Activated T-cell treated with anti-CD3 and anti-CD28 coated beads, Interleukin-2, amount 50 U/mL, for 4 hours (primary cell): ENCODE data around the gene AMMECR1L. TPM values are rescaled to one million over a fixed set of nuclear protein-coding genes. Genes with fewer than 3 reads are reported as not detected.
"Not testable (repeated sequence)": the region's sequence is repeated elsewhere in the genome, so short reads cannot be mapped to it uniquely, and the experiment has no call there.

Experiments
- ATAC-seq, 2 donors: fragments of 200-7000 bp; cut with Tn5 transposase; one replicate each; pipeline ENCODE4 v1.10.0; 2021
- DNase-seq: peaks from one replicate; pipeline ENCODE4 v3.0.0-alpha.2; 2020
- H3K27me3 Mint-ChIP-seq: one replicate; pipeline ENCODE4 v1.8.0; 2021; ENCODE audit warnings: low read depth, mixed read lengths
- H3K36me3 Mint-ChIP-seq: one replicate; pipeline ENCODE4 v1.8.0; 2022; ENCODE audit warnings: mixed read lengths; ENCODE audit not compliant: insufficient read depth
- H3K4me1 Mint-ChIP-seq: one replicate; pipeline ENCODE4 v1.8.0; 2021; ENCODE audit warnings: low read depth, mixed read lengths
- H3K4me3 Mint-ChIP-seq: one replicate; pipeline ENCODE4 v1.8.0; 2021; ENCODE audit warnings: mild to moderate bottlenecking, moderate library complexity, mixed read lengths
- H3K9me3 Mint-ChIP-seq: one replicate; pipeline ENCODE4 v1.8.0; 2021; ENCODE audit warnings: mixed read lengths
- total RNA-seq, 3 donors: library from RNA; stranded (reverse); gene quantifications; one replicate each; pipeline ENCODE4 v1.2.1, GENCODE V29; 2021

Gene AMMECR1L
- total RNA-seq, 3 donors from 2014 or later, result 16.7 to 19.6 (median 18.6) TPM

GRCh38 chr2:127897531-127898211 lies 11.9 kb upstream of the AMMECR1L start:
- H3K4me1 Mint-ChIP-seq, result no peaks in the 10 kb centered on the region
- H3K36me3 Mint-ChIP-seq, result no peaks in the 10 kb centered on the region
- DNase-seq, result no peak
- ATAC-seq, result no peak
- H3K4me3 Mint-ChIP-seq, result no peak overlapping the region
- H3K9me3 Mint-ChIP-seq, result no peaks in the 10 kb centered on the region
- H3K27me3 Mint-ChIP-seq, result peaks cover 4% of the 10 kb centered on the region

GRCh38 chr2:127893494-127893893 lies 7.7 kb upstream of the AMMECR1L start:
- H3K9me3 Mint-ChIP-seq, result no peaks in the 10 kb centered on the region

GRCh38 chr2:127893033-127893432 lies 7.3 kb upstream of the AMMECR1L start:
- ATAC-seq, result no peak
- no peak overlapping the region for H3K4me3 Mint-ChIP-seq
- peaks cover 9% of the 10 kb centered on the region for H3K4me1 Mint-ChIP-seq
- H3K36me3 Mint-ChIP-seq, result no peaks in the 10 kb centered on the region
- no peak for DNase-seq
- no peaks in the 10 kb centered on the region for H3K9me3 Mint-ChIP-seq
- no peaks in the 10 kb centered on the region for H3K27me3 Mint-ChIP-seq

More at GRCh38 chr2:127893494-127893893, 7.7 kb upstream of the AMMECR1L start:
- ATAC-seq (no peak), DNase-seq (no peak)
- Mint-ChIP-seq H3K4me3 (no peak overlapping the region), H3K4me1 (peaks cover 8% of the 10 kb centered on the region), H3K27me3 (no peaks in the 10 kb centered on the region), H3K36me3 (no peaks in the 10 kb centered on the region)

- Mint-ChIP-seq H3K27me3 (no peaks in the 10 kb centered on the region), H3K4me1 (peaks cover 20% of the 10 kb centered on the region), H3K9me3 (no peaks in the 10 kb centered on the region)
Measured at GRCh38 chr2:127891811-127892210, 6.1 kb upstream of the AMMECR1L start.

GRCh38 chr2:127890756-127891155 lies 5.0 kb upstream of the AMMECR1L start:
- H3K27me3 Mint-ChIP-seq, DNase-seq, H3K36me3 Mint-ChIP-seq, H3K4me3 Mint-ChIP-seq, ATAC-seq, H3K9me3 Mint-ChIP-seq: not testable (repeated sequence)
- peaks cover 20% of the 10 kb centered on the region for H3K4me1 Mint-ChIP-seq

More at GRCh38 chr2:127891811-127892210, 6.1 kb upstream of the AMMECR1L start:
- DNase-seq (no peak), ATAC-seq (no peak)
- Mint-ChIP-seq H3K36me3 (no peaks in the 10 kb centered on the region), H3K4me3 (no peak overlapping the region)

GRCh38 chr2:127888772-127889171 lies 3.0 kb upstream of the AMMECR1L start:
- no peak for ATAC-seq
- no peak overlapping the region for H3K4me3 Mint-ChIP-seq
- no peak for DNase-seq
- no peaks in the 10 kb centered on the region for H3K9me3 Mint-ChIP-seq
- no peaks in the 10 kb centered on the region for H3K27me3 Mint-ChIP-seq
- H3K4me1 Mint-ChIP-seq, result peaks cover 31% of the 10 kb centered on the region
- peaks cover 5% of the 10 kb centered on the region for H3K36me3 Mint-ChIP-seq

- no peak for DNase-seq
- H3K27me3 Mint-ChIP-seq, result no peaks in the 10 kb centered on the region
- H3K9me3 Mint-ChIP-seq, result no peaks in the 10 kb centered on the region
- peak overlapping the region; percentile 86 for H3K4me3 Mint-ChIP-seq
- H3K36me3 Mint-ChIP-seq, result peaks cover 7% of the 10 kb centered on the region
- H3K4me1 Mint-ChIP-seq, result peaks cover 37% of the 10 kb centered on the region
- no peak for ATAC-seq
Measured at GRCh38 chr2:127887776-127888130, 2.0 kb upstream of the AMMECR1L start.

- DNase-seq (no peak), ATAC-seq (no peak)
- peaks cover 41% of the 10 kb centered on the region for H3K4me1 Mint-ChIP-seq
- H3K36me3 Mint-ChIP-seq, result peaks cover 9% of the 10 kb centered on the region
- no peaks in the 10 kb centered on the region for H3K27me3 Mint-ChIP-seq
- H3K4me3 Mint-ChIP-seq, result peak overlapping the region; percentile 86
- no peaks in the 10 kb centered on the region for H3K9me3 Mint-ChIP-seq
Measured at GRCh38 chr2:127887082-127887775, 1.5 kb upstream of the AMMECR1L start.

- peak; percentile 26 to 32 for ATAC-seq
- H3K27me3 Mint-ChIP-seq, H3K36me3 Mint-ChIP-seq, H3K9me3 Mint-ChIP-seq, DNase-seq: not testable (repeated sequence)
- Mint-ChIP-seq H3K4me1 (peaks cover 43% of the 10 kb centered on the region), H3K4me3 (peak overlapping the region; percentile 86)
Measured at GRCh38 chr2:127886593-127886935, 808 bp upstream of the AMMECR1L start.

- DNase-seq (peak; percentile 42), ATAC-seq (peak; percentile 15 to 25)
- peaks cover 15% of the 10 kb centered on the region for H3K36me3 Mint-ChIP-seq
- peaks cover 56% of the 10 kb centered on the region for H3K4me1 Mint-ChIP-seq
- not testable (repeated sequence) for H3K27me3 Mint-ChIP-seq, H3K9me3 Mint-ChIP-seq
- peak overlapping the region; percentile 85 for H3K4me3 Mint-ChIP-seq
Measured at GRCh38 chr2:127884861-127885740, 655 bp downstream of the AMMECR1L start.

GRCh38 chr2:127884436-127884835 lies 1.3 kb downstream of the AMMECR1L start:
- H3K4me3 Mint-ChIP-seq, result peak overlapping the region; percentile 85
- ATAC-seq (no peak), DNase-seq (no peak)
- no peaks in the 10 kb centered on the region for H3K9me3 Mint-ChIP-seq
- peaks cover 61% of the 10 kb centered on the region for H3K4me1 Mint-ChIP-seq
- no peaks in the 10 kb centered on the region for H3K27me3 Mint-ChIP-seq
- peaks cover 19% of the 10 kb centered on the region for H3K36me3 Mint-ChIP-seq

- DNase-seq (no peak), ATAC-seq (no peak)
- no peaks in the 10 kb centered on the region for H3K9me3 Mint-ChIP-seq
- no peaks in the 10 kb centered on the region for H3K27me3 Mint-ChIP-seq
- peaks cover 78% of the 10 kb centered on the region for H3K4me1 Mint-ChIP-seq
- no peak overlapping the region for H3K4me3 Mint-ChIP-seq
- H3K36me3 Mint-ChIP-seq, result peaks cover 23% of the 10 kb centered on the region
Measured at GRCh38 chr2:127879899-127880298, 5.9 kb downstream of the AMMECR1L start.

GRCh38 chr2:127877626-127878025 lies 8.1 kb downstream of the AMMECR1L start:
- DNase-seq (no peak), ATAC-seq (no peak)
- Mint-ChIP-seq H3K36me3 (peaks cover 28% of the 10 kb centered on the region), H3K4me3 (no peak overlapping the region), H3K9me3 (no peaks in the 10 kb centered on the region), H3K27me3 (no peaks in the 10 kb centered on the region), H3K4me1 (peaks cover 69% of the 10 kb centered on the region)

GRCh38 chr2:127877136-127877535 lies 8.6 kb downstream of the AMMECR1L start:
- Mint-ChIP-seq H3K36me3 (peaks cover 29% of the 10 kb centered on the region), H3K9me3 (no peaks in the 10 kb centered on the region)
- no peak for DNase-seq

More at GRCh38 chr2:127877136-127877535, 8.6 kb downstream of the AMMECR1L start:
- no peak overlapping the region for H3K4me3 Mint-ChIP-seq
- H3K4me1 Mint-ChIP-seq, result peaks cover 64% of the 10 kb centered on the region
- H3K27me3 Mint-ChIP-seq, result no peaks in the 10 kb centered on the region
- ATAC-seq, result no peak
